ENCODE results near the gene ZBTB40. TPM values are rescaled to one million over a fixed set of nuclear protein-coding genes. Genes with fewer than 3 reads are reported as not detected.

Gene ZBTB40
- total RNA-seq, 4 donors from 2014 or later, result 13.8 to 21.1 (median 18.4) TPM

DNA sequence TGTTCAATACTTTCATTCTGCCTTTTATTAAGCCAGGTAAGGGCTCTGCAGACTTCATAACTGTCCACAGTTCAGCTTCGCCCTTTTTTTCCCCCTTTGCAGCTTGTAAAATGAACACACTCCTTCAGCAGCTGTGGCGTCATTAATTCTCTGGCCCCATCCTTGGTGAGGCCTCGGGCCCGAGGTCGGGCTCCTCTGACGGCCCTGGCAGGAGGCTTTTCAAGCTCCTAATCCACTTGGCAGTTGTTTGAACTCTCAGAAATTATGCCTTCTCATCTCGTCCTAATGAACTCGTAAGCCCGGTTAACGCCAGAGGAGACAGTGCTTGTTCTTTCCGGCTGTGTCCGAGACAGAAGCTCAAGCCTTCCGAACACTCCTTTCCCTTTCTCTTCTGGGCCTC lies 93.5 kb downstream of the ZBTB40 start:
- Histone ChIP-seq H3K4me3 (no peak overlapping the region), H3K4me1 (no peaks in the 10 kb centered on the region), H3K27ac (replicated peaks in 1 of 4) (no peak overlapping the region), H3K36me3 (no peaks in the 10 kb centered on the region), H3K9me3 (no peaks in the 10 kb centered on the region), H3K27me3 (peaks cover 0 to 64% (median 0%) of the 10 kb centered on the region in 4 donors)
- intact Hi-C loops (cut with DNase I), result no loop called here
- DNase-seq (ENCODE audit: extremely low spot score), result no peak
- WGBS, result 54% methylated on average over 13 of the region's 13 CpGs
- no peak for TF ChIP-seq EP300 (IDR thresholded peaks at IDR 0.05)
- TF ChIP-seq, protein P1, sequence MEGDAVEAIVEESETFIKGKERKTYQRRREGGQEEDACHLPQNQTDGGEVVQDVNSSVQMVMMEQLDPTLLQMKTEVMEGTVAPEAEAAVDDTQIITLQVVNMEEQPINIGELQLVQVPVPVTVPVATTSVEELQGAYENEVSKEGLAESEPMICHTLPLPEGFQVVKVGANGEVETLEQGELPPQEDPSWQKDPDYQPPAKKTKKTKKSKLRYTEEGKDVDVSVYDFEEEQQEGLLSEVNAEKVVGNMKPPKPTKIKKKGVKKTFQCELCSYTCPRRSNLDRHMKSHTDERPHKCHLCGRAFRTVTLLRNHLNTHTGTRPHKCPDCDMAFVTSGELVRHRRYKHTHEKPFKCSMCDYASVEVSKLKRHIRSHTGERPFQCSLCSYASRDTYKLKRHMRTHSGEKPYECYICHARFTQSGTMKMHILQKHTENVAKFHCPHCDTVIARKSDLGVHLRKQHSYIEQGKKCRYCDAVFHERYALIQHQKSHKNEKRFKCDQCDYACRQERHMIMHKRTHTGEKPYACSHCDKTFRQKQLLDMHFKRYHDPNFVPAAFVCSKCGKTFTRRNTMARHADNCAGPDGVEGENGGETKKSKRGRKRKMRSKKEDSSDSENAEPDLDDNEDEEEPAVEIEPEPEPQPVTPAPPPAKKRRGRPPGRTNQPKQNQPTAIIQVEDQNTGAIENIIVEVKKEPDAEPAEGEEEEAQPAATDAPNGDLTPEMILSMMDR (IDR thresholded peaks at IDR 0.05), result no peak
- no peak for TF ChIP-seq POLR2AphosphoS5 (IDR thresholded peaks at IDR 0.05)
- no peak for TF ChIP-seq POLR2A (IDR thresholded peaks at IDR 0.05; ENCODE audit: low read depth)

DNA sequence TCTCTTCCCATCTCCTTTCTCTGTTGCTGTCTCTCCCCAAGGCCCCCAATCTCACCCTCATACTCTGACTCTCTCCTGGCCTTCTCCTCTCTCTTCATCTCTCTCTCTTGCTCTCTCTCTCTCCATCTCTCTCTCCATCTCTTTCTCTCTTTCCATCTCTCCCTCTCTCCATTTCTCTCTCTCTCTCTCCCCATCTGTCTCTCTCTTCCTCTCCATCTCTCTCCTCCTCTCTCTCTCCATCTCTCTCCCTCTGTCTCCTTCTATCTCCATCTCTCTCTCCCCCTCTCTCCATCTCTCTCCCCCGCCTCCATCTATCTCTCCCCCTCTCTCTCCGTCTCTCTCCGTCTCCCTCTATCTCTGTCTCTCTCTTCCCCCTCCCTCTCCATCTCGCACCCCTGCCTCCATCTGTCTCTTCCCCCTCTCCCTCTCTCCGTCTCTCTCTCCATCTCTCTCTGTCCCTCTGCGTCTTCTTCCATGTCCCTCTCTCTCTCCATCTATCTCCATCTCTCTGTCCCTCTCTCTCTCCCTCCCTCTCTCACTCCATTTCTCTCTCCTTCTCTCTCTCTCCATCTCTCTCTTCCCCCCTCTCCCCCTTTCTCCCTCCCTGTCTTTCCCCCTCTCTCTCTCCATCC lies 95.7 kb downstream of the ZBTB40 start:
- DNase-seq (ENCODE audit: extremely low spot score), result no peak
- intact Hi-C loops (cut with DNase I), result no loop called here
- Histone ChIP-seq H3K27ac (replicated peaks in 1 of 4) (no peak overlapping the region), H3K4me3 (no peak overlapping the region), H3K27me3 (peaks cover 0 to 85% (median 0%) of the 10 kb centered on the region in 4 donors), H3K9me3 (no peaks in the 10 kb centered on the region), H3K36me3 (no peaks in the 10 kb centered on the region), H3K4me1 (no peaks in the 10 kb centered on the region)
- 76% methylated on average over 6 of the region's 6 CpGs for WGBS
- TF ChIP-seq, protein P1 (IDR thresholded peaks at IDR 0.05), result no peak

DNA sequence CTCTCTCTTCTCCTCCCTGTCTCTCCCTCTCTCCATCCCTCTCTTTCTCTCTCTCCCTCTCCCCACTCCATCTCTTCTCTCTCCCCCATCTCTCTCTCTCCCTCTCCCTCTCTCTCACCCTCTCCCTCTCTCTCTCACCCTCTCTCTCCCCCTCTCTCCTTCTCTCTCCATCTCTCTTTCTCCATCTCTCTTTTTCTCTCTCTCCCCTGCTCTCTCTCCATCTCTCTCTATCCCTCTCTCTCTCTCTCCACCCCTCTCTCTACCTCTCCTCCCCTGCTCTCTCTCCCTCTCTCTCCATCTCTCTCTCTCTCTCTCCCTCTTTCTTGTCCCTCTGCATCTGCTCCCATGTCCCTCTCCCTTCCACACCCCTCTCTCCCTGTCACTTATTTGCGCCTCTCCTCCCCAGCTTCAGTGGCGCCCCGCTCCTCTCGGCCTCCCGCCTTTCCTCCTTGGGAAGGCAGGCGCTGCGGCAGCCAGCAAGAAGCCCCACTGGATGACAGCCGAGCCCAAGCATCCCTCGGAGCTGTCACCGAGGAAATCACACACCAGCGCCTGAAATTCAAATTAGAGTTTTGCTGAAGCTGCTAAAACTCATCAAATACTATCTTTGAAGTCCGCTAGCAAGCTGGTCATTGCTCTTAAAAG lies 96.3 kb downstream of the ZBTB40 start:
- Histone ChIP-seq H3K4me1 (no peaks in the 10 kb centered on the region), H3K27me3 (peaks cover 0 to 91% (median 0%) of the 10 kb centered on the region in 4 donors), H3K27ac (replicated peaks in 1 of 4) (no peak overlapping the region), H3K9me3 (no peaks in the 10 kb centered on the region), H3K4me3 (no peak overlapping the region), H3K36me3 (no peaks in the 10 kb centered on the region)
- no peak for TF ChIP-seq POLR2A (IDR thresholded peaks at IDR 0.05; ENCODE audit: low read depth)
- TF ChIP-seq EP300 (IDR thresholded peaks at IDR 0.05), result no peak
- no peak for TF ChIP-seq POLR2AphosphoS5 (IDR thresholded peaks at IDR 0.05)
- TF ChIP-seq, protein P1 (IDR thresholded peaks at IDR 0.05), result no peak
- WGBS, result 25% methylated on average over 12 of the region's 12 CpGs
- intact Hi-C loops (cut with DNase I), result no loop called here
- DNase-seq (ENCODE audit: extremely low spot score), result no peak

DNA sequence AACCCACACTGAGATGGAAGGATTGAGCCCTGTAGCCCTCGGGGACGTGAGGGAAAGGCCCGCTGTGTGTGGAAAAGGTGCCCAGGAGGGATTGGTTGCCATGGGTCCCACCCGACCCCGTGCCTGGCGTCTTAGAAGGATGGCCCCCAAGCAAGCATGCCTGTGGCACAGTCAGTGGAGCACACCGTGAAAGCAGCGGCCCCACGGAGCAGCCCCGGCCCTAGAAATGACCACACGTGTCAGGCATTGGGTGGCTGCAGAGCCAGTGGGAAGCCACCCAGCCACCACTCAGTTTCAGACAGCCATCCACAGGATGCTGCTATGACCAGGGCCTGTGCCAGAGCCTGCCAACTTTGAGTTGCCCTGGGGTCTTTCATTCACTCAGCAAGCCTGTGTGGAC lies 98.4 kb downstream of the ZBTB40 start:
- H3K27ac ChIP-seq (replicated peaks in 1 of 4), result no peak overlapping the region
- no peak for DNase-seq (ENCODE audit: extremely low spot score)
- intact Hi-C loops (cut with DNase I), result no loop called here
- no peaks in the 10 kb centered on the region for H3K36me3 ChIP-seq
- no peak overlapping the region for H3K4me3 ChIP-seq
- H3K9me3 ChIP-seq, result no peaks in the 10 kb centered on the region
- peaks cover 0 to 95% (median 0%) of the 10 kb centered on the region in 4 donors for H3K27me3 ChIP-seq
- no peaks in the 10 kb centered on the region for H3K4me1 ChIP-seq
- TF ChIP-seq, protein P1 (IDR thresholded peaks at IDR 0.05), result no peak
- TF ChIP-seq POLR2A (IDR thresholded peaks at IDR 0.05; ENCODE audit: low read depth) (no peak), POLR2AphosphoS5 (IDR thresholded peaks at IDR 0.05) (no peak), EP300 (IDR thresholded peaks at IDR 0.05) (no peak)
- WGBS, result 88% methylated on average over 11 of the region's 11 CpGs

All from esophagus muscularis mucosa (tissue), 4 donors.